HepG2 (cell line): ENCODE measurements around the gene MAJIN. TPM values are rescaled to one million over a fixed set of nuclear protein-coding genes. Genes with fewer than 3 reads are reported as not detected.

Experiments used
- ATAC-seq: fragments of 200-7000 bp; cut with Tn5 transposase; 3 replicates; pipeline ENCODE4 v1.9.1; 2020; ENCODE audit warnings: mild to moderate bottlenecking, moderate library complexity
- BruUV-seq: library from RNA; stranded (reverse); fragments of 400-500 nt; replicated peaks from 2 replicates; lab custom pipeline; 2021; lab: Mats Ljungman, UMichigan
- CTCF ChIA-PET: fragments of 300-600 bp; formaldehyde crosslinking; extraction: SDS; loops from one replicate; lab custom pipeline; 2021; ENCODE audit warnings: low total read pairs, inconsistent platforms, low intra/inter-chr PET ratio; lab: Yijun Ruan, JAX
- POLR2A ChIA-PET: fragments of 350-600 bp; sonication (Branson Sonifier 250); formaldehyde crosslinking; loops from one replicate; lab custom pipeline; 2020; ENCODE audit warnings: antibody characterized with exemption, inconsistent platforms; lab: Yijun Ruan, JAX
- DNase-seq: peaks from one replicate; pipeline ENCODE4 v3.0.0-alpha.2; 2015; ENCODE audit warnings: low spot score
- FAIRE-seq: peaks from 3 replicates; lab custom pipeline; 2011; peaks lifted over from hg19 to GRCh38; lab: Jason Lieb, UNC
- H2AFZ ChIP-seq: one replicate; pipeline ENCODE4 v1.6.1; 2011; ENCODE audit warnings: low read length, inconsistent platforms
- H3K27ac ChIP-seq: fragments of 300-600 bp; 3 replicates; pipeline ENCODE4 v1.8.0; 2011; ENCODE audit warnings: mixed run types, mild to moderate bottlenecking, mixed read lengths, low read length, inconsistent platforms; ENCODE audit not compliant: insufficient read depth; ENCODE audit errors: extremely low read length
- H3K27me3 ChIP-seq, 2 experiments: fragments of 200-600 bp in 1 of 2; 2 replicates in 1 of 2; 3 replicates in 1 of 2; pipeline versions ENCODE4 v1.6.0 to v1.8.0; 2011; ENCODE audit warnings: low read length in 2 of 2, mild to moderate bottlenecking in 2 of 2, moderate library complexity in 2 of 2, inconsistent platforms in 1 of 2; ENCODE audit not compliant: insufficient read depth in 2 of 2, control insufficient read depth in 1 of 2
- H3K36me3 ChIP-seq, 2 experiments: fragments of 200-600 bp in 1 of 2; replicated peaks in 1 of 2; 2 replicates in 1 of 2; 3 replicates in 1 of 2; pipeline versions ENCODE4 v1.5.1 to v1.8.0; 2011; ENCODE audit warnings: low read length in 2 of 2, inconsistent platforms in 1 of 2; ENCODE audit not compliant: insufficient read depth in 2 of 2, control insufficient read depth in 1 of 2
- H3K4me1 ChIP-seq: 2 replicates; pipeline ENCODE4 v1.5.1; 2012; ENCODE audit warnings: low read length, inconsistent platforms; ENCODE audit not compliant: insufficient read depth
- H3K4me2 ChIP-seq: 2 replicates; pipeline ENCODE4 v1.6.0; 2011; ENCODE audit warnings: low read depth, low read length, inconsistent platforms
- H3K4me3 ChIP-seq, 3 experiments: fragments of 200-600 bp in 1 of 3; sonication (generic), shearing (Covaris generic) in 1 of 3; replicated peaks in 1 of 3; 2 replicates each; pipeline ENCODE4 v1.5.1; 2011 to 2016; ENCODE audit warnings: low read length in 3 of 3, inconsistent platforms in 2 of 3, low read depth in 2 of 3, mild to moderate bottlenecking in 2 of 3, control low read depth in 1 of 3, mixed read lengths in 1 of 3; ENCODE audit not compliant: insufficient read depth in 1 of 3
- H3K79me2 ChIP-seq: one replicate; pipeline ENCODE4 v1.6.1; 2011; ENCODE audit warnings: low read length, inconsistent platforms; ENCODE audit not compliant: insufficient read depth
- H3K9ac ChIP-seq: 2 replicates; pipeline ENCODE4 v1.6.0; 2011; ENCODE audit warnings: mild to moderate bottlenecking, low read depth, low read length, inconsistent platforms; ENCODE audit not compliant: insufficient read depth
- H3K9me3 ChIP-seq: 2 replicates; pipeline ENCODE4 v1.5.1; 2012; ENCODE audit warnings: mild to moderate bottlenecking, low read length
- H4K20me1 ChIP-seq: 2 replicates; pipeline ENCODE4 v1.6.0; 2011; ENCODE audit warnings: inconsistent platforms, mild to moderate bottlenecking, low read length, moderate library complexity; ENCODE audit not compliant: insufficient read depth
- HDAC2 ChIP-seq: sonication (generic); formaldehyde crosslinking; IDR thresholded peaks from 2 replicates; pipeline ENCODE4 v1.4.0; 2020; ENCODE audit warnings: missing genetic modification reagents
- HMGA1 ChIP-seq: sonication (generic); formaldehyde crosslinking; conservative IDR thresholded peaks from 2 replicates; pipeline ENCODE4 v1.4.0; 2020; ENCODE audit warnings: missing genetic modification reagents
- HOXA3 ChIP-seq: sonication (generic); formaldehyde crosslinking; IDR thresholded peaks from 2 replicates; pipeline ENCODE4 v1.5.0; 2020; ENCODE audit warnings: missing genetic modification reagents
- MTF1 ChIP-seq: sonication (generic); formaldehyde crosslinking; IDR thresholded peaks from 2 replicates; pipeline ENCODE4 v1.5.0; 2020; ENCODE audit warnings: missing genetic modification reagents
- MXD4 ChIP-seq: IDR thresholded peaks from 2 replicates; pipeline ENCODE4 v1.6.1; 2016; ENCODE audit warnings: mild to moderate bottlenecking, missing biosample characterization, missing genetic modification reagents
- MYC ChIP-seq: sonication (generic); formaldehyde crosslinking; IDR thresholded peaks from 2 replicates; pipeline ENCODE4 v1.9.0; 2021; ENCODE audit warnings: missing genetic modification reagents, borderline replicate concordance
- TBX2 ChIP-seq: sonication (generic); formaldehyde crosslinking; IDR thresholded peaks from 2 replicates; pipeline ENCODE4 v1.5.0; 2020; ENCODE audit warnings: missing genetic modification reagents, mild to moderate bottlenecking, borderline replicate concordance
- TEAD3 ChIP-seq: optimal IDR thresholded peaks from 2 replicates; pipeline ENCODE3; 2016; ENCODE audit warnings: borderline replicate concordance
- YEATS4 ChIP-seq: sonication (generic); formaldehyde crosslinking; IDR thresholded peaks from 2 replicates; pipeline ENCODE4 v1.4.0; 2020; ENCODE audit warnings: missing genetic modification reagents, borderline replicate concordance
- ZFP36L2 ChIP-seq: sonication (generic); formaldehyde crosslinking; IDR thresholded peaks from 2 replicates; pipeline ENCODE4 v1.4.0; 2020; ENCODE audit warnings: missing genetic modification reagents
- ZFY ChIP-seq: sonication (generic); formaldehyde crosslinking; IDR thresholded peaks from 2 replicates; pipeline ENCODE4 v1.4.0; 2020; ENCODE audit warnings: missing genetic modification reagents
- ZKSCAN1 ChIP-seq: fragments of 150-350 bp; IDR thresholded peaks from 2 replicates; pipeline ENCODE4 v1.6.1; 2014; ENCODE audit warnings: low read length
- ZMAT3 ChIP-seq: sonication (generic); formaldehyde crosslinking; conservative IDR thresholded peaks from 2 replicates; pipeline ENCODE4 v1.7.0; 2021; ENCODE audit warnings: missing genetic modification reagents
- ZNF263 ChIP-seq: sonication (generic); formaldehyde crosslinking; IDR thresholded peaks from 2 replicates; pipeline ENCODE4 v1.4.0; 2020; ENCODE audit warnings: missing genetic modification reagents
- ZNF598 ChIP-seq: sonication (generic); formaldehyde crosslinking; IDR thresholded peaks from 2 replicates; pipeline ENCODE4 v1.5.1; 2020; ENCODE audit warnings: mild to moderate bottlenecking, missing genetic modification reagents, borderline replicate concordance
- ZSCAN29 ChIP-seq: sonication (generic); formaldehyde crosslinking; conservative IDR thresholded peaks from 2 replicates; pipeline ENCODE4 v1.4.0; 2020; ENCODE audit warnings: mild to moderate bottlenecking, missing genetic modification reagents
- WGBS: methylation state at CpG from one replicate; pipeline ENCODE4 v1.1.6; 2017; ENCODE audit warnings: low lambda C conversion rate; 5-methylcytosine and 5-hydroxymethylcytosine counted together
- in situ Hi-C: cut with HindIII; loops from 2 replicates; pipeline ENCODE4 v1.10.0; 2017; ENCODE audit warnings: low pct_unique_long_range_greater_than_20kb; ENCODE audit not compliant: extremely low pct_ligation_motif_present
- intact Hi-C: fragments of 100-400 bp; cut with micrococcal nuclease; formaldehyde crosslinking; loops from one replicate; pipeline ENCODE4 v1.10.0; 2022; ENCODE audit not compliant: unreplicated experiment
- polyA plus RNA-seq, 8 experiments: library from polyadenylated mRNA; depleted of rRNA in 3 of 8; stranded (reverse) in 7 of 8; unstranded in 1 of 8; fragments of >200 nt; fragmentation: Illumina TruSeq in 4 of 8; extraction: Trizol in 4 of 8; gene quantifications; 2 replicates each; pipeline versions ENCODE4 v1.2.1 to v1.2.3, GENCODE V29; 2011 to 2016; ENCODE audit warnings: low read depth in 4 of 8, missing spikeins in 1 of 8, mixed read lengths in 1 of 8; ENCODE audit not compliant: insufficient read depth in 1 of 8
- total RNA-seq, 5 experiments: library from RNA; depleted of rRNA; stranded (reverse); fragments of >200 nt; fragmentation: Illumina TruSeq; extraction: Trizol; gene quantifications; 2 replicates each; pipeline ENCODE4 v1.2.3, GENCODE V29; 2016; ENCODE audit warnings: low read depth in 1 of 5
- TF ChIP-seq, protein P1 (sequence below): sonication (generic); formaldehyde crosslinking; IDR thresholded peaks from 2 replicates; pipeline ENCODE4 v1.9.0; 2021; ENCODE audit warnings: missing genetic modification reagents, mild to moderate bottlenecking, borderline replicate concordance
- TF ChIP-seq, protein P2 (sequence below): sonication (generic); formaldehyde crosslinking; IDR thresholded peaks from 2 replicates; pipeline ENCODE4 v1.5.0; 2020; ENCODE audit warnings: mild to moderate bottlenecking, missing genetic modification reagents
- TF ChIP-seq, protein P3 (sequence below): sonication (generic); formaldehyde crosslinking; IDR thresholded peaks from 2 replicates; pipeline ENCODE4 v1.5.0; 2020; ENCODE audit warnings: missing genetic modification reagents

MAJIN gene
- total and polyA plus RNA-seq, 2 of the 13 experiments (the other 11 are each of a cell fraction or from before 2014, with no cell fraction given), result not detected

DNA sequence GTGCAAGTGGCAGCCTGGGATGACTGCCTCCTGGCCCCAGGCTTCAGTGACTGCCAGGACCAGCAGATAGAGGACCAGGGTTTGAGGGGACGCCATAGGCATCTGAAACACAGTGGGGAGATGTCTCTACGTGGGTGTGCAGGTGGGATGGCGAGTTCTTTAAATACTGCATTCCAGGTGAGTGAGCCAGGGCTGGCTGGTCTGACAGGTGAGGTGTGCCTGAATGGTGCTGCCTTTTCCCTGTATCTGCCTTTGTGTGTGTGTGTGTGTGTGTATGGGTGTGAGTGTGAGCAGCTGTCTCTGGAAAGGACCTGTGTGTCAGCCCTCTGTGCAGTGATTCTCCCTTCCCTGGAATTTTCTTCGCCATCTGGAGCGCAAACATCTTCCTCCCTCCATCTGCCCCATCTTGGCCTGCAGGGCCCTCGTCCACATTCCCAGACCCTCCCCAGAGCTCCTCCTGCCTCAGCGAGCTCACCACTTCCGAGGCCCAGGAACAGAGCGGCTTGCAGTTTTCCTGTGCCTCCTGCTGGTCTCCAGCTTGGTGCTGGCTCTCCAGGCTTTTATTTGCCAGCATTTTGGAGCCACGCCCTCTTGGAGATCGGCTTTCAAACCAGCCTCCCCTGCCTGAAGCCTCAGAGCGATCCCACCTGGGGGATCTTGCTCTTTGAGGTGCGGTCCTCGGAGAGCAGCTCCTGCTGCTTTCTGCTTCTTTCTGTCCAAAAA lies 36.4 kb downstream of the MAJIN start, which contains the start of gene GPHA2:
TSS of gene GPHA2 (minus strand) at position 535 of the 723 bp plus-strand sequence. CDS start at position 102, 433 bp downstream.
- intact Hi-C loops, result loop anchor here (2.0 kb wide), 1 partner anchor 61 kb away; the partner anchor contains the start of gene BATF2
- WGBS, result 15% methylated on average over 13 of the region's 14 CpGs
- no TSS peak for BruUV-seq
- TF ChIP-seq, protein P1, sequence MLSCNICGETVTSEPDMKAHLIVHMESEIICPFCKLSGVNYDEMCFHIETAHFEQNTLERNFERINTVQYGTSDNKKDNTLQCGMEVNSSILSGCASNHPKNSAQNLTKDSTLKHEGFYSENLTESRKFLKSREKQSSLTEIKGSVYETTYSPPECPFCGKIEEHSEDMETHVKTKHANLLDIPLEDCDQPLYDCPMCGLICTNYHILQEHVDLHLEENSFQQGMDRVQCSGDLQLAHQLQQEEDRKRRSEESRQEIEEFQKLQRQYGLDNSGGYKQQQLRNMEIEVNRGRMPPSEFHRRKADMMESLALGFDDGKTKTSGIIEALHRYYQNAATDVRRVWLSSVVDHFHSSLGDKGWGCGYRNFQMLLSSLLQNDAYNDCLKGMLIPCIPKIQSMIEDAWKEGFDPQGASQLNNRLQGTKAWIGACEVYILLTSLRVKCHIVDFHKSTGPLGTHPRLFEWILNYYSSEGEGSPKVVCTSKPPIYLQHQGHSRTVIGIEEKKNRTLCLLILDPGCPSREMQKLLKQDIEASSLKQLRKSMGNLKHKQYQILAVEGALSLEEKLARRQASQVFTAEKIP, result no peak
- no peak for TF ChIP-seq HMGA1 (CRISPR knock-in tag)
- peak; percentile 53; the same call in 1 of the 2 replicates for TF ChIP-seq MXD4 (CRISPR knock-in tag)
- TF ChIP-seq ZFP36L2 (CRISPR knock-in tag), result no peak
- TF ChIP-seq ZNF598 (CRISPR knock-in tag), result no peak
- TF ChIP-seq ZMAT3, result 0 out of 2 replicates have a peak, but pooled peaks have one; percentile 65
- TF ChIP-seq, protein P2, sequence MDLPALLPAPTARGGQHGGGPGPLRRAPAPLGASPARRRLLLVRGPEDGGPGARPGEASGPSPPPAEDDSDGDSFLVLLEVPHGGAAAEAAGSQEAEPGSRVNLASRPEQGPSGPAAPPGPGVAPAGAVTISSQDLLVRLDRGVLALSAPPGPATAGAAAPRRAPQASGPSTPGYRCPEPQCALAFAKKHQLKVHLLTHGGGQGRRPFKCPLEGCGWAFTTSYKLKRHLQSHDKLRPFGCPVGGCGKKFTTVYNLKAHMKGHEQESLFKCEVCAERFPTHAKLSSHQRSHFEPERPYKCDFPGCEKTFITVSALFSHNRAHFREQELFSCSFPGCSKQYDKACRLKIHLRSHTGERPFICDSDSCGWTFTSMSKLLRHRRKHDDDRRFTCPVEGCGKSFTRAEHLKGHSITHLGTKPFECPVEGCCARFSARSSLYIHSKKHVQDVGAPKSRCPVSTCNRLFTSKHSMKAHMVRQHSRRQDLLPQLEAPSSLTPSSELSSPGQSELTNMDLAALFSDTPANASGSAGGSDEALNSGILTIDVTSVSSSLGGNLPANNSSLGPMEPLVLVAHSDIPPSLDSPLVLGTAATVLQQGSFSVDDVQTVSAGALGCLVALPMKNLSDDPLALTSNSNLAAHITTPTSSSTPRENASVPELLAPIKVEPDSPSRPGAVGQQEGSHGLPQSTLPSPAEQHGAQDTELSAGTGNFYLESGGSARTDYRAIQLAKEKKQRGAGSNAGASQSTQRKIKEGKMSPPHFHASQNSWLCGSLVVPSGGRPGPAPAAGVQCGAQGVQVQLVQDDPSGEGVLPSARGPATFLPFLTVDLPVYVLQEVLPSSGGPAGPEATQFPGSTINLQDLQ, result no peak
- peak; percentile 40 for TF ChIP-seq TEAD3
- TF ChIP-seq, protein P3, sequence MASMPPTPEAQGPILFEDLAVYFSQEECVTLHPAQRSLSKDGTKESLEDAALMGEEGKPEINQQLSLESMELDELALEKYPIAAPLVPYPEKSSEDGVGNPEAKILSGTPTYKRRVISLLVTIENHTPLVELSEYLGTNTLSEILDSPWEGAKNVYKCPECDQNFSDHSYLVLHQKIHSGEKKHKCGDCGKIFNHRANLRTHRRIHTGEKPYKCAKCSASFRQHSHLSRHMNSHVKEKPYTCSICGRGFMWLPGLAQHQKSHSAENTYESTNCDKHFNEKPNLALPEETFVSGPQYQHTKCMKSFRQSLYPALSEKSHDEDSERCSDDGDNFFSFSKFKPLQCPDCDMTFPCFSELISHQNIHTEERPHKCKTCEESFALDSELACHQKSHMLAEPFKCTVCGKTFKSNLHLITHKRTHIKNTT, result no peak
- TF ChIP-seq ZNF263 (CRISPR knock-in tag), result peak; percentile 36; the same call in 1 of the 2 replicates
- 0 out of 2 replicates have a peak, but pooled peaks have one; percentile 1 for TF ChIP-seq YEATS4
- TF ChIP-seq ZKSCAN1, result no peak
- peak; percentile 68; the same call in 1 of the 2 replicates for TF ChIP-seq TBX2
- 0 out of 2 replicates have a peak, but pooled peaks have one; percentile 36 for TF ChIP-seq MYC (CRISPR knock-in tag)
- TF ChIP-seq ZFY (CRISPR knock-in tag), result 0 out of 2 replicates have a peak, but pooled peaks have one; percentile 27
- TF ChIP-seq HDAC2, result peak; percentile 41; the same call in 1 of the 2 replicates
- no peak for TF ChIP-seq ZSCAN29 (CRISPR knock-in tag)
- no peak for TF ChIP-seq MTF1 (CRISPR knock-in tag)
- TF ChIP-seq HOXA3 (CRISPR knock-in tag), result 0 out of 2 replicates have a peak, but pooled peaks have one; percentile 21

More for the DNA sequence above, 36.4 kb downstream of the MAJIN start, which contains the start of gene GPHA2:
- ChIA-PET POLR2A (interaction anchor here (0.7 to 4.7 kb wide), 16 partner anchors 11 to 187 kb away, joined by 3 to 40 read pairs (median 4); partner anchors contain the start of genes ARL2, ATG2A, BATF2 and FAU), CTCF (no interaction called here)
- Histone ChIP-seq H3K79me2 (no peaks in the 10 kb centered on the region), H3K27me3 (peaks cover 0 to 7% of the 10 kb centered on the region in 2 experiments; a peak in 3 of 5 replicates), H3K9ac (peak within 1 kb of the TSS; percentile 66), H3K9me3 (no peaks in the 10 kb centered on the region), H3K4me1 (peaks cover 39% of the 10 kb centered on the region), H2AFZ (no peak within 1 kb of the TSS), H3K36me3 (peaks cover 0 to 1% of the 10 kb centered on the region in 2 experiments; a peak in 1 of 5 replicates), H3K4me3 (peak within 1 kb of the TSS; percentile 52 to 71 (median 52); a peak in 5 of 6 replicates), H3K27ac (peak within 1 kb of the TSS; percentile 12), H4K20me1 (no peaks in the 10 kb centered on the region), H3K4me2 (peak within 1 kb of the TSS; percentile 97)
- peak; percentile 77 for ATAC-seq
- peak; percentile 58 for FAIRE-seq
- DNase-seq, result peak; percentile 68
- in situ Hi-C loops, result no loop called here
